ENCODE results near the gene AAGAB. TPM values are rescaled to one million over a fixed set of nuclear protein-coding genes. Genes with fewer than 3 reads are reported as not detected.
"Not testable (repeated sequence)": the region's sequence is repeated elsewhere in the genome, so short reads cannot be mapped to it uniquely, and the experiment has no call there.

The AAGAB gene
- total RNA-seq, 1 donor, result 26.6 TPM

DNA sequence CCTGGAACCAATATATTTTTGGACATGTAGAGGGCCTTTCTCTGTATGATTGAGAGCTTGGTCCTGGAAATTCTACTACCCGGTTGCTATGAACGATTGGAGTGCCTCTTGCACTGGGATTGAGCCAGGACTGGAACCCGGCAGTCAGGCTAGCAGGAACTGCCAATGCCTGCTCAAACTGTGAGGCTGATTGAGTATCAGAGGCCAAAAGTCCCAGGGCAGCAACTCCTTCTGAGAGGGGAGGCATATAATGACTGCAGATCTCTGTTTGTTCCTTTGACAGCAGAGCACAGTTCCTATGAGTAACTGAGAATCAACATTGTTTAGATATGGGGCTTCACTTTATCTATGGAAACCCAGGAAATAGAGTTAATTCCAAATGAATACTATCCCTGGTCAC, 13.0 kb upstream of the AAGAB start:
- Histone ChIP-seq H3K27me3 (ENCODE audit: insufficient read depth, low read length) (peaks cover 2% of the 10 kb centered on the region), H3K4me3 (ENCODE audit: low read length) (no peak overlapping the region), H3K4me1 (ENCODE audit: insufficient read depth, low read length) (no peaks in the 10 kb centered on the region), H3K9me3 (ENCODE audit: low read depth, low read length) (no peaks in the 10 kb centered on the region)

DNA sequence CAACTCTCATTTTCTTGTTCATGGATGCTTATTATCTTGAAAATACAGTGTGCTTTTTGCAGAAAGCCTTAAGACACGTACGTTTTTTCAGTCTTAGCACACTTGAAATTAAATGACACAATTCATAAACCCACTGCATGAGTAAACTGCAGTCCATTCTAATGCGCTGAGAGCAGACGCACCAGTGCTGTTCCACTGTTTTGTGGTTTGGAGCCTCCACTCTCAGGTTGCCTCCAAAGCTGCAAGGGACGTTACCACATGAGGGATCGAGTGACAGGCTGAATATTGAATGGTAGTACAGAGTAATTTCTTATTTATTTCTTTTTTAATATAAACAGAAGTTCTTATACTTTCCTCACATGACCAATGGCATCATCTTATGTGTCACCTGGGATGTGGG, 12.4 kb upstream of the AAGAB start:
- H3K27me3 ChIP-seq (ENCODE audit: insufficient read depth, low read length), result no peaks in the 10 kb centered on the region
- H3K4me1 ChIP-seq (ENCODE audit: insufficient read depth, low read length), result no peaks in the 10 kb centered on the region
- H3K9me3 ChIP-seq (ENCODE audit: low read depth, low read length), result no peaks in the 10 kb centered on the region
- H3K4me3 ChIP-seq (ENCODE audit: low read length), result no peak overlapping the region

DNA sequence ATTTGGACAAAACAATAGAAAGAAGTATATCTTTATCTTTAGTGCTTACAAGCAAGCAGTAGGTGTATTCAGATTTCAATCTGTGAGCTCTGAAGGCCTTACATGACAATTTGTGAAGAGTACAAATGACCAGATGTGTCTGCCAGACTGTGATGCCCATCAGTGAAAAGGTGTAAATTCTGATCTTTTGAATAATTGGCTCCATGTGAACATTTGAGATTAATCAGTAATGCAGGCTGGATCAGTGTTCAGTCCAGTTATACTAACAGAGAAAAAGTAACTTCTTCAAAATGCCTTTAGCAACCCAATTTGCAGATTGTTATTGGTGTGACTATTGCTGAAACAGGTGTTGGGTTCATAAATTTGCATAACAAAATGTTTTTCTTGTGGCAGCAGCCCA, 5.3 kb upstream of the AAGAB start:
- Histone ChIP-seq H3K4me1 (ENCODE audit: insufficient read depth, low read length) (peaks cover 5% of the 10 kb centered on the region), H3K9me3 (ENCODE audit: low read depth, low read length) (no peaks in the 10 kb centered on the region), H3K27me3 (ENCODE audit: insufficient read depth, low read length) (no peaks in the 10 kb centered on the region), H3K4me3 (ENCODE audit: low read length) (no peak overlapping the region)

DNA sequence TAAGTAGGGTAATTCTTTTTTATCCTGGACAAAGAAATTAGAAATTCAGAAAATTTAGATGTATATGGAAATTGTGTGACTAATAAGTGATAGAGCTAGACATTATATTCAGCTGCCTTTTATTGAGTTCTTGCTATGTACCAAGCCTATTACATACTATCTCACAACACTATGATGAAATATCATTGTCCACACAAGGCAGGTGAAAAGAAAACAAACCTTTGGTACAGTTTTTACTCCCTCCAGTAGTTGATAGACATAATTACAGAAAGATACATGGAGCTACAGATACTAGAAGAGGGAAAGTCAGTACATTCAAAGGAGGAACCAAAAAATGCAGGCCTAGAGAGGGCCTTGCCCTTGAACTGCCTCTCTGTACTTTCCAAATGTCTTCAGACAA, 4.9 kb upstream of the AAGAB start:
- Histone ChIP-seq H3K9me3 (ENCODE audit: low read depth, low read length) (no peaks in the 10 kb centered on the region), H3K4me3 (ENCODE audit: low read length) (no peak overlapping the region), H3K4me1 (ENCODE audit: insufficient read depth, low read length) (peaks cover 5% of the 10 kb centered on the region), H3K27me3 (ENCODE audit: insufficient read depth, low read length) (no peaks in the 10 kb centered on the region)

DNA sequence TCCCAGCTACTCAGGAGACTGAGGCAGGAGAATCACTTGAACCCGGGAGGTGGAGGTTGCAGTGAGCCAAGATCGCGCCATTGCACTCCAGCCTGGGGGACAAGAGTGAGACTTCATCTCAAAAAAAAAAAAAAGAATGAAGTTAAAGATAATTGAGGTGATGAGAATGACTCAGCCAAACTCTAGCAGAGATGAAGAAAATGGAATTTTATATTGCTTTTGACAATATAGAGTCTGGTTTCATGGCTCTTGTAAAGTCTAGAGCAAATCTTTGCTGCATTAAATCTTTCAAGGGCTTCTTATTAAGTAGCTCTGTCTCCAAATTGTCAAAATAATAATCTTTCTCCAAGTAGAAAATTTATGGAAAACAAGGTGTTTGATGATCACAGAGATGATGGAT, 4.0 kb upstream of the AAGAB start:
- not testable (repeated sequence) for H3K27me3 ChIP-seq (ENCODE audit: insufficient read depth, low read length); H3K9me3 ChIP-seq (ENCODE audit: low read depth, low read length); H3K4me3 ChIP-seq (ENCODE audit: low read length)
- H3K4me1 ChIP-seq (ENCODE audit: insufficient read depth, low read length), result peaks cover 13% of the 10 kb centered on the region

DNA sequence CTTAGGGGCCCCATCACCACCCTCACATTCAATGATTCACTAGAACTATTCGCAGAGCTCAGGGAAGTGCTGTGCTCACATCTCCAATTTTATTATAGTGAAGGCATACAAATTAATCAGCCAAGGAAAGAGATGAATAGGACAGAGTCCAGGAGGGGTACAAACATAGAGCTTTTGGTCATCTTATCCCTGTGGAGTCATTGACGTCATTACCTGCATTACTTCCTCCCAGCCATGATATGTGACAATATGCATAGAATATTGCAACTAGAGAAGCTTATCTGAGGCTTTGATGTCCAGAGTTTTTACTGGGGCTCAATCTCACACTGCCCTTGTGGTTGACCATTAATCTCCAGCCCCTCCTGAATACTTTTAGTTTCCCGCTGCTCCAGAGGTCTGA, 1.6 kb upstream of the AAGAB start:
- Histone ChIP-seq H3K27me3 (ENCODE audit: insufficient read depth, low read length) (no peaks in the 10 kb centered on the region), H3K9me3 (ENCODE audit: low read depth, low read length) (no peaks in the 10 kb centered on the region), H3K4me1 (ENCODE audit: insufficient read depth, low read length) (peaks cover 20% of the 10 kb centered on the region), H3K4me3 (ENCODE audit: low read length) (no peak overlapping the region)

DNA sequence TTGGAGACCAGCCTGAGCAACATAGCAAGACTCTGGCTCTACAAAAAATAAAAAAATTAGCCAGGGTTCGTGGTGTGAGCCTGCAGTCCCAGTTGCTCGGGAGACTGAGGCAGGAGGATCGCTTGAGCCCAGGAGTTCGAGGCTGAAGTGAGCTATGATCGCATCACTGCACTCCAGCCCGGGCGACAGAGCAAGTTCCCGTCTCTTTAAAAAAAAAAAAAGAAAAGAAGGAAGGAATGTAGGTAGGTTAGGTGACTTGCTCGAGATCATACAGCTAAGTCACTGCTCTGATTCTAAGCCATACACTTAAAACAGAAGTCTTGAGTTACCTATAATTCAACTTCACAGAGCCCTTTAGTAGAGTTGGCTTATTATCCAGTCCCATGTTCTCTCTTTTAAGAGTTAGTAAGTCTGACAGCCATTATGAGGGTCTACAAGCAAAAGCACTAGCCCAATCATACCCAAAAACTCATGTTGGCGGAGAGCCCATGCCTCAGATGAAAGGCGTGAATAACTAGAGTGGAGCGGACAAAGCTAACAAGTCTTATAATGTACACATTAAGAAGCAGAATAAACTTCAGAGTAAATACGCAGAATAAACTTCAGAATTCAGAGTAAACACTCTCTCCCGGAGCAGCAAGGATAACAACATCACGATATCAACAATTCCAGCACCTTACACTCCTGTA, 768 bp downstream of the AAGAB start:
- H3K27me3 ChIP-seq (ENCODE audit: insufficient read depth, low read length), result no peaks in the 10 kb centered on the region
- no peaks in the 10 kb centered on the region for H3K9me3 ChIP-seq (ENCODE audit: low read depth, low read length)
- H3K4me3 ChIP-seq (ENCODE audit: low read length), result peak overlapping the region; percentile 85
- peaks cover 20% of the 10 kb centered on the region for H3K4me1 ChIP-seq (ENCODE audit: insufficient read depth, low read length)

DNA sequence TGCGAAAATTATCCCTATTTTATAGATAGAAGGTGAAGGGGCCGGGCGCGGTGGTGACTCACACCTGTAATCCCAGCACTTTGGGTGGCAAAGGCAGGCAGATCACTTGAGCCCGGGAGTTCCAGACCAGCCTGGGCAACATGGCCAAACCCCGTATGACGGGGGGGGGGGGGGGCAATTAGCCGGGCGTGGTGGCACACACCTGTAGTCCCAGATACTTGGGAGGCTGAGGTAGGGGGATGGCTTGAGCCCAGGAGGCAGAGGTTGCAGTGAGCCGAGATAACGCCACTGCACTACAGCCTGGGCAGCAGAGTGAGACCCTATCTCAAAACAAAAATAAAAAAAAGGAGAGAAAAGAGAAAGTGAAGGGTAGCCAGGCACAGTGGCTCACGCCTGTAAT, 1.4 kb downstream of the AAGAB start:
- Histone ChIP-seq H3K4me1 (ENCODE audit: insufficient read depth, low read length) (peaks cover 20% of the 10 kb centered on the region), H3K4me3 (ENCODE audit: low read length) (peak overlapping the region; percentile 85), H3K9me3 (ENCODE audit: low read depth, low read length) (no peaks in the 10 kb centered on the region), H3K27me3 (ENCODE audit: insufficient read depth, low read length) (no peaks in the 10 kb centered on the region)

DNA sequence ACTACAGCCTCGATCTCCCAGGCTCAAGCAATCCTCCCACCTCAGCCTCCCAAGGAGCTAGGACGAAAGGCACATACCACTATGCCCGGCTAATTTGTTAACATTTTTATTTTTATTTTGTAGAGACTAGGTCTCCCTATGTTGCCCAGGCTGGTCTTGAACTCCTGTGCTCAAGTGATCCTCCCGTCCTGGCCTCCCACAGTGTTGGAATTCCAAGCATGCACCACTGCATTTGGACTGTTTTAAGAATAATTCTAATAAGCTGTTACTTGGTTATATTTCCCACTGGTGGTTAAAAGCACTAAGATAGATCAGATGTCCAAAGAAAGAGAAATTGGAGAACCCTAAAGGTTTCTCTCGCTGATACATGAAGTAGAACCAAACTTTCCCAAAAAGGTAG, 3.1 kb downstream of the AAGAB start:
- Histone ChIP-seq H3K4me1 (ENCODE audit: insufficient read depth, low read length) (peaks cover 20% of the 10 kb centered on the region), H3K27me3 (ENCODE audit: insufficient read depth, low read length) (no peaks in the 10 kb centered on the region), H3K9me3 (ENCODE audit: low read depth, low read length) (no peaks in the 10 kb centered on the region), H3K4me3 (ENCODE audit: low read length) (no peak overlapping the region)

DNA sequence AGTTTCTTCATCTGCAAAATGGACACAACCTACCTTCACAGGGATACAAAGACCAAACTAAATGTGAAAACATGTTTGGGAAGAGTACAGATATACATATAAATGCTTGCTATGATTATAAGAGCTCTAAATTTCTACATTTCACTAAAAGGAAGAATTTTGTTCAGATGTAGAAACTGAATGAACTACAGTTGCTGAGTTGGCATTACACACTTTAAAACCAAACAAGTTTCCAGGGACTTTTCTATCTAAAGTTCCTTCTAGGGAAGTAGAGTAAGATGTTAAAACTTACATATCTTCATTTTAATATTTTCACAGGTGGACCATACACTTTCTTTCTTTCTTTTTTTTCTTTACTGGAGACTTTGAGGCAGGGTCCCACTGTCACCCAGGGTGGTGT, 4.6 kb downstream of the AAGAB start:
- peaks cover 14% of the 10 kb centered on the region for H3K4me1 ChIP-seq (ENCODE audit: insufficient read depth, low read length)
- H3K27me3 ChIP-seq (ENCODE audit: insufficient read depth, low read length), result no peaks in the 10 kb centered on the region
- H3K4me3 ChIP-seq (ENCODE audit: low read length), result no peak overlapping the region
- no peaks in the 10 kb centered on the region for H3K9me3 ChIP-seq (ENCODE audit: low read depth, low read length)

DNA sequence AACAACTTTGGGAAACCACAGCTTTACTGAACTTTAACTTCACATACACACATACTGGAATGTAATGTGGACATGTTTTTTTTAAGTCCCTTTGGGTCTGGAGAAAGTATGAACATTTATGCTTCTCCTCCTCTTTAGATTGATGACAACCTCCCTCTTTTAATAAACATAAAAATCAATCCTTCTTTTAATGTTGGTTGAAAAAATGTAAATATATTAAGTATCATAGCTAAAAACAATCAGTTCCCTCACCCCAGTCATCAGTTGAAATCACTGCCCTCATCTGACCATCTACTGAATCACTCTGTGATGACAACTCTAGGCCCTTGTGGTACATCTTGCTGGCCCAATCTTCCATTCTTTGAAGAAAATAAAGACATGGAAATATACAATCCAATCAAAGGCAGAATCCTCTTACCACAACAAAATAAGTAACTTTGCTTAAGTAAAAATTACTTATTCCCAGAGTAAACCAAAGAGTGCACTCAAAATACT, 6.4 kb downstream of the AAGAB start:
- peaks cover 6% of the 10 kb centered on the region for H3K4me1 ChIP-seq (ENCODE audit: insufficient read depth, low read length)

DNA sequence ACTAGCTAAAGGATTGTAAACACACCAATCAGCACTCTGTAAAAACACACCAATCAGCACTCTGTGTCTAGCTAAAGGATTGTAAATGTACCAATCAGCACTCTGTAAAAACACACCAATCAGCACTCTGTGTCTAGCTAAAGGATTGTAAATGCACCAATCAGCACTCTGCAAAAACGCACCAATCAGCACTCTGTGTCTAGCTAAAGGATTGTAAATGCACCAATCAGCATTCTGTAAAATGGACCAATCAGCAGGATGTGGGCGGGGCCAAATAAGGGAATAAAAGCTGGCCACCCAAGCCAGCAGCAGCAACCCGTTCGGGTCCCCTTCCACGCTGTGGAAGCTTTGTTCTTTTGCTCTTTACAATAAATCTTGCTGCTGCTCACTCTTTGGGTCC, 7.9 kb downstream of the AAGAB start:
- H3K9me3 ChIP-seq (ENCODE audit: low read depth, low read length); H3K27me3 ChIP-seq (ENCODE audit: insufficient read depth, low read length); H3K4me3 ChIP-seq (ENCODE audit: low read length): not testable (repeated sequence)
- H3K4me1 ChIP-seq (ENCODE audit: insufficient read depth, low read length), result peaks cover 15% of the 10 kb centered on the region

More for the DNA sequence above, 6.4 kb downstream of the AAGAB start:
- no peak overlapping the region for H3K4me3 ChIP-seq (ENCODE audit: low read length)
- H3K27me3 ChIP-seq (ENCODE audit: insufficient read depth, low read length), result no peaks in the 10 kb centered on the region
- H3K9me3 ChIP-seq (ENCODE audit: low read depth, low read length), result no peaks in the 10 kb centered on the region

DNA sequence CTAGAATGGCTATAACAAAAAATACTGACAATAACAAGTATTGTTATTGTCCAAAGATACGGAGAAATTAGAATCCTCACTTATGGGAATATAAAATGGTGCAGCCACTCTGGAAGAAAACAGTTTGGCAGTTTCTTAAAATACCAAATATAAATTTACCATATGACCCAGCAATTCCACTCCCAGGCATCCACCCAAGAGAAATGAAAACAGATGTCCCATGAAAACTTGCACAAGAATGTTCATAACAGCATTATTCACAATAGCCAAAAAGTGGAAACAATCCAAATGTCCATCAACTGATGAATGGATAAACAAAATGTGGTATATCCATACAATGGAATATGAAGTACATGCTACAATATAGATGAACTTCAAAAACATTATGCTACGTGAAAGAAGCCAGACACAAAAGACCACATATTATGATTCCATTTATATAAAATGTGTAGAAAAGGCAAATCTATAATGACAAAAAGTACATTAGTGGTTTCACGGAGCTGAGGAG, 9.4 kb downstream of the AAGAB start:
- Histone ChIP-seq H3K27me3 (ENCODE audit: insufficient read depth, low read length) (no peaks in the 10 kb centered on the region), H3K9me3 (ENCODE audit: low read depth, low read length) (no peaks in the 10 kb centered on the region), H3K4me1 (ENCODE audit: insufficient read depth, low read length) (peaks cover 29% of the 10 kb centered on the region), H3K4me3 (ENCODE audit: low read length) (no peak overlapping the region)

DNA sequence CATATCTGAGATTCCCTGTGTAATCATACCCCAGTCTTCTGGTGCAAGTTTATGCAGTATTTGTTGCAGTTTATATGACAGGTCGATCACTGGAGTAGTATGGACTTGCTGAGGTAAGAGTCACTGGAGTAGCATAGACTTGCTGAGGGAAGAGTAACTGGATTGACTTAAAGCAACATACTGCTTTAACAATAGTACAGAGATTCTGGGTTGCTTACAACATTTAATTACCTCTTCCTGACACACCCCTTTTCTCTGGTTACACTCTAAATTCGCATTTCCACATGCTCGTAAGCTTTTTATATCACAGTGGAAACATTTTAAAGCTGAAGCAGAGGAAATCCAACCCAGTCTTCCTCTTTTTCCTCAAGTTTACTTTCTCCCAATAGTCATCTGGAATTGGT, 11.8 kb downstream of the AAGAB start:
- H3K9me3 ChIP-seq (ENCODE audit: low read depth, low read length), result no peaks in the 10 kb centered on the region
- H3K4me3 ChIP-seq (ENCODE audit: low read length), result no peak overlapping the region
- no peaks in the 10 kb centered on the region for H3K27me3 ChIP-seq (ENCODE audit: insufficient read depth, low read length)
- H3K4me1 ChIP-seq (ENCODE audit: insufficient read depth, low read length), result peaks cover 29% of the 10 kb centered on the region

DNA sequence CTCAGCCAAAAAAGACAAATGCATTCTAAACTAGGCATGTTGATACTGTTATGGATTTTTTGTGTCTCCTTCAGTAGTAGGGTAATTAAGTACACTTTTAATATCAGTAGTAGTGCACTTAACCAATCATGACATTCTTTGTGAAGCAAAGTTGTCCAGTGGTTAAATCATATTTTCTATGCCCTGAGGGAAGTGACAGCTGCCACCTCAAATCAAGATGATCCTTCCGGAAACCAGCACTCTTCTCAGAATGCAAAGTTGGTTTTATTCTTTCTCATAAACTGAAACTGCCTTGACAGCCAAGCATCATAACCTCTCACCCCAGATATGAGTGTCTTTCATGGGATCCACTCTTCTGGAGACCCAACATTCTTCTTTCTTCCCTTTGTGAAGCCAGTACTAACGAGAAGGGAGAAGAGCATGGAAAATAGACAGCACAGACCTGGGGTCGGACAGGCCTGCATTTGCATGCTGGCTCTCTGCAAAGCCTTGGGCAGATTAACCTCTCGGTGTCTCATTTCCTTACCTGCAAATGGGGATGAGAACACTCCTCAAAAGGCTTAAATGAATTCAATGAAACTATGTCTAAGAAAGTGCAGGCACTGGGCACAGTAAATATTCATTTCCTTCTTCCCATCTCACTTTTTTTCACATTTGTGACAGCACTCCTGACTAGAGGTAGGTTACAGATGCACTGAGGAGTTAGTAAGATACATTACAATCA, 13.2 kb downstream of the AAGAB start:
- no peaks in the 10 kb centered on the region for H3K27me3 ChIP-seq (ENCODE audit: insufficient read depth, low read length)
- H3K9me3 ChIP-seq (ENCODE audit: low read depth, low read length), result no peaks in the 10 kb centered on the region
- no peak overlapping the region for H3K4me3 ChIP-seq (ENCODE audit: low read length)
- H3K4me1 ChIP-seq (ENCODE audit: insufficient read depth, low read length), result peaks cover 29% of the 10 kb centered on the region
